GM21717 (cell line): ENCODE data around the gene XXYLT1.
A peak's percentile ranks its signal among the peaks of the same experiment; 100 is the strongest.
"Not testable (repeated sequence)": the region's sequence is repeated elsewhere in the genome, so short reads cannot be mapped to it uniquely, and the experiment has no call there.

Experiments
- ATAC-seq: cut with Tn5 transposase; IDR thresholded peaks from one replicate; pipeline ENCODE4 v1.9.1; 2021; ENCODE audit warnings: mild to moderate bottlenecking, moderate library complexity; ENCODE audit not compliant: unreplicated experiment

XXYLT1 gene

DNA sequence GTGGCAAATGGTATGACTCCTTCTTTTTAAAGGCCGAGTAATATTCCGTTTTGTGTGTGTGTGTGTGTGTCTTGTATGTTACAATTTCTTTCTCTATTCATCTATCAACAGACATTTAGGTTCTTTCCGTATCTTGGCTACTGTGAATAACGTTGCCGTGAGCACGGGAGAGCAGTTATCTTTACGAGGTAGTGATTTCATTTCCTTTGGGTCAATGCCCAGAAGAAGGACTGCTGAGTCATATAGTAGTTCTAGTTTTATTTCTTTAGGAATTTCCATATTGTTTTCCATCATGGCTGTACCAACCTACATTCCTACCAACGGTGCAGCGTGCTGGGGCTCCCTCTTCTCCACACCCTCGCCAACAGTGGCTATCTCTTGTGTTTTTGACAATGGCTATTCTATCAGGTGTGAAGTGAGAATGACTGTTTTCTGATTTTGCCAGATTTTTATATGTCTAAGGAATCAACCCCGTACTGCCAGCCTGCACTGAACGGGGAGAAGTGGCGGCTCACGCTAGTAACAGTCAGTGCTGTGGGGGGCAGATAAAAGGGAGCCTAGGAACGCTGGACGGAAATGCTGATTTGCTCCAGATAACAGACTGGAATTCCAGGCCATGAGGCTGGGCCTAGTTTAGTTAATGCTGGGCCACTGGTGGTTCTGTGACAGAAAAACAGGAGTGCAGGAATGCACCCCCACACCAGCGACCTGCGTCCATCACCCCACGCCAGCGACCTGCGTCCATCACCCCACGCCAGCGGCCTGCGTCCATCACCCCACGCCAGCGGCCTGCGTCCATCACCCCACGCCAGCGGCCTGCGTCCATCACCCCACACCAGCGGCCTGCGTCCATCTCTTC is 168.1 kb downstream of the XXYLT1 start:
- no peak for ATAC-seq

DNA sequence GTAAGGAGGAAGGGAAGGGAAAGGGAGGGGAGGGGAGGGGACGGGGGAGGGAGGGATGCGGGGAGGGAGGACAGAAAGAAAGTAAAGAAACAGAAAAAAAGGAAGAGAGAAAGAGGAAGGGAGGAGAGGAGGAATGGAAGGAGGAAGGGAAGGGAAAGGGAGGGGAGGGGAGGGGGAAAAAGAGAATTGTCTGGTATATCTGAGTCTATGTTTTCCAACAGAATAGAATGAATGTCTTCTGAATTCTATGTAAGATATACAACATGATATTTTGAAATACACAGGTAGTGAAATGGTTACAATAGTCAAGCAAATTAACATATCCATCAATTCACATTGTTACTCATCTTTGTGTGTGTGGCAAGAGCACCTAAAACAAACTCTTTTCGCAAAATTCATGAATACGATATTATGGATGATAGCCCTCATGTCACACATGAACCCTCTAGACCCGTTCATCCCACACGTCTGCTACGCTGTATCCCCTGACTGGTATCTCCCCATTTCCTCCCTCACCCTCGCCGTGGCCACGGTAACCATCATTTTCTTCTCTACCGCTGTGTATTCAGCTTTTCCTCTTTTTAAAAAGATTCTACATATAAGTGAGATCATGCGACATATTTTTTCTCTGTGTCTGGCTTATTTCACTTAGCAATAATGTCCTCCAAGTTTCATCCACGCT is 168.9 kb downstream of the XXYLT1 start:
- no peak for ATAC-seq

DNA sequence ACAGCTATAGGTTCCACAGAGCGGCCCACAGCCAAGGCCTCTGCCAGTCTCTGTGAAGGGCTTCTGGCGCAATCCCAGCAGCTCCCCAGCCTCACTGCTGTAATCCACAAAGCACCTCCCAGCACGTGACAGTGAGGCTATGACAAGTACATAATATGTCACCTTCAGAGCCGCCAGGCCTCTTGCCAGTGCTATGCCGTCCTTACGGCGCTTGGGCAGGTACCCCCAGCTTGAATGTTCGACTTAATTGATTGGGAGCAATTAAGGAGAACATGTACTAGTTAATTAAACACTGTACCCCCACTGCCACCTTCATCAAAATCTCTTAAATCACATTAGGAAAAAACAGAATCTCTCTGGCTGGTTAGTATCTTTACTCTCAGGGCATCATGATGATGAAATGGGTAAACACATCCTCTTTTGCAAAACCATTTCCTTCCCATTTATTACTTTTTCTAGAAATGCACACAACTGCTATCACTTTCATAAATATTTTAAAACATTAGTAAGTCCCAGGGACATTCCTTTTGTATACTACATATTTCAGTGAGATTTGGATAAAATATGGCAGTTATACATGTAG is 169.9 kb downstream of the XXYLT1 start:
- peak; percentile 64 for ATAC-seq

DNA sequence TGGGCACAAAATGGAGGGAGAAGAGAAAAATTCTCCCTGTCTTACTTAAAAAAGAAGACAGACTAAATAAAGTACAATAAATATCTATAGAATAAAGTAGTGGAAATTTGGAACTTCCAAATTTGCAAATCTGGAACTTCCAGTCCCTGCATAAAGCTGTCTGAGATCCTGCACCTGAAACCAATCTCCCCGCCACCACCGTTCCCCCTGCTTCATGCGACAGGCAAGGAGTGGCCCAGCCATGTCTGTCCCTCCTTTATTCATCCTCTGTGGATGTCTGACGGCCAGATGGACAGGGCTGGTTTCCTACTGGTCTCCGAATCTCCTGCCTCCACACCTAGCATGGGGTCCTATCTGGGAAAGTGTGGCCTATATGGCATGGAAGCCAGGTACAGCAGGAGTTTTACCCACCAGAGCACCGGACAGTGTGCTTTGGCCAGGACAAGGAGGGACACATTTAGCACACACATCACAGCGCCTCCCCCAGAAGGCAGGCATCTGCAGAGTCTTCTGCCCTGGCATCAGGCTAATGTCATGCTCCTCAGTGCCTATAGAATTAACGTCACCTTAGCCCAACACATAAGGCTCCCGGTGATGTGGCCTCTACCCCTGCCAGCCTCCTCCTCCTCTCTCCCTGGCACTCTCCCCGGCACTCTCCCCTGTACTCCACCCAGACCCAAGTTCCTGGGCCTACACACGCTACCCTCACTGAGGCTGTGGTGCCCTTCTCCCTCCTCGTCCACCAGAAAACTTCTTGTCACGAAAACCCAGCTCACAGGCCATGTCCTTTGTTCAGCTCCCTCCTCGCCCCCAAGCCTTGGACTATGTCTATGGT is 170.8 kb downstream of the XXYLT1 start:
- ATAC-seq: no peak

DNA sequence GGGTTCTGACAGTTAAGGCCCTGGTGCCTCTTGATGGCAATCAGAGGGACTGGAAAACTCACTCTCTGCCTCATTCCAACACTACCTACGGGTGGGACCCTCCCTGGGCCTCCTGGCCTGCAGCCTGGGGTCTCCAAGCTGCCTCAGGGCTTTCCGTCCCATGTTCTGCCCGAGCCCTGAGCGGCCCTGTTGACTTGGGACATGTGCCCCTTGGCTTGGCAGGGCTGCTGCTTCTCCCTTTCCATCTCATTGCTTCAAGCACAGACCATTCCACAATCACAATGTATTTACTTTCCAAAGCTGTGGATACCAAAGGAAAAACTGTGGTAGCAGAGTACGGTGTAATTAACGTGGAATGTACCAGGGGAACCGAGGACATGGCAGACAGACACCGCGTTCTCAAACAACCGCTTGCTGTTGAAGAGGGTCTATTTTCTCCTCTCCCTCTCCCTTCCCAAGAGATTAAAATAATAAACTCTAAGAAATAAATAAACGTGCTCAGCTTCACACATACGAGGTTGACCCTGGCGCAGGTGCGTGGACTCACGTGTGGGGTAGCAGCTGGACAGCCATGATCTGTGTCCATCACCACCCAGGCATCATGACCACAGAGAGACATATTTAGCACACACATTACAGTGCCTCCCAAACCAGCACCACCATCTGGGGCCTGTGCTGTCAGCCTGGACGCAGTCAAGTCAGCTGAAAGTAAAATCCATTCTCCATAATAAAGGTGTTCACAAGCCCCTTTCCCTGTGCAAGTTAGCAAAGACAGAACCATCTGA is 172.0 kb downstream of the XXYLT1 start:
- no peak for ATAC-seq

DNA sequence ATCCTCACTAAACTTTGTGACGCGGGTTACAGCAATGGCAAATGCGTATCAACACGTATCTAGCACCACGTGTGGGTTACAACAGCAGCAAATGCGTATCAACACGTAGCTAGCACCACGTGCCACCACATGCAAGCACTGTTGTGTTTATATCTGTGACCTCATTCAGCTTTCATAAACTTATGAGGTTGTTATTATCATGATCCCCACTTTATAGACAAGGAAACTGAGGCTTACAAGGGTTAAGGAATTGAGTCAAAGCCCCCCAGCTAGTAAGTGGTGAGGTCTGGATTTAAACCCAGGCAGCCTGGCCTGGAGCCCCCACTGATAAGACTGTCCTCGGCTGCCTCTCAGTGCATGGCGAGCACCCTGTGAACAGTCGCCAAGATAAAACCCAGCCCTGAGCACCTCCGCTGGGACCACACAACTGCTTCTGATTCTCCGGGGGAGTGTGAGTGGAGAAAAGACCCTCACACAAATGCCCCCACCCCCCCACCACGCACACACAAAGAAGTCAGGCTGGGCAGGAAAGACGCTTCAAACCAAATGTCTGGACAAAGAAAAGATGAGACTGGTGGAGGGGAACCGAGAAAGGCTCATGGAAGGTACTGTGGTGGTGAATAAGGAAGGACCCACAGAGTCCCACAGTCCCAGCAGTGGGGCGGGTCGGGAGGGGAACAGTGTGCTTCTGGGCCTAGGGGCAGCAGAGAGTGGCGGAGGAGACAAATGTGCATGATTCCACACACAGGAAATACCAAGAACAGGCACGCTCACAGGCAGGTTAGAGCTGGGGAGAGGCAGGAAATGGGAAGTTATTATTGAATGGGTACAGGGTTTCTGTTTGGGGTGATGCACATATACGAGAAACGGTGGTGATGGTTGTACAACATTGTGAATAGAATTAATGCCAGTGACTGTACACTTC is 173.4 kb downstream of the XXYLT1 start:
- no peak for ATAC-seq

DNA sequence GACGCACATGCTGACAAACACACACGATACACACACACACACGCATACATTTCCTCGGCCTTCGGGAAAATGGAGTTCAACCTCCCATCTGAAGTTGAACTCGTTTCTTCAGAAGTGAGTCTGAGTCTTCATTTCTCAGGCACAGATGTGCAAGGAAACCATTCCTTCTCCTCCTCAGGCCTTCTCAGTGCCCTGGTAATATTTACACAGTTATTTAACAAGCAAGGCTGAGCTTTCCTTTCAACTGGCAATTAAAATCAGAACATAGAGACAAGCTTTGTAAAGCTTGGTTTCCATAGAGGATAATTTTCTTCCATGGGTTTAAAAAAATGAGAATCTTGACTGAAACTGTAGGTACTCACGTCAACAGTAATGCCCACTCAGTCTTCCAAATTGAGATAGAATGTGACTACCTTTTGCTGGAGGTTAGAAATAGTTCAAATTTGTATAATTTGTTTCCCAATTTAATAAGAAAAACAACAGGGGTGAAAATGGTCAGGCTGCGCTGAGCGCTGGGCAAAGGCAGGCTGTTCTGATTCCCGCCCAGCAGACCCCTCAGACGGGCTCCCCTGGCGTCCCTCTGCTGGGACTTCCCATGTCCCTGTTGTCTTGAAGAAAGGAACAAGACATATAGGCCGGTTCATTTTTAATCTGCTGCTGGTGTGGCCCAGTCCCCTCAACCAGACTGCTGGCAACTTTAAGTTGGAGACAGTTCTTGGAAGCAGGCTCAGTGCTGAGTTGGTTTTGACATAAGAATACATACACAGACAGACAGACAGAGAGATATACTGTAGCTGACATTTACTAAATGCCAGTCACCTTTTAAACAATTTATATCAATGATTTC is 174.3 kb downstream of the XXYLT1 start:
- ATAC-seq: no peak

DNA sequence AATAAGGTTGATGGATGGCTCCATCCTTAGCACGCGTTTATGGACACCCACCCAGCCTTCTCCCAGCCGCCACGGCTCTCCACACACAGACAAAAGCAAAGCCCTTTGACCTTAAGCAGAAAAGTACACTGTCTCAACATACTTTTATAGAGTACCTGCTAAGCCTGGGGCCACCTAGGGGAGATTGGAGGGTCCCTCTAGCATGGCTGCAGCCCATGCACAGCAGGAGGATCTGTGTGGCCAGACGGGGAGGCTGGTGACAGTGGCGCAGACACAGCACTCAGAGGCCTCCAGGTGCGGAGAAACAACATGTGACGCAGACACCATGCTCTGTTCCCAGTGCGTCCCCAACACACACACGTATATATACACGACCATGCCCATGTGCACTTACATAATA is 174.9 kb downstream of the XXYLT1 start:
- ATAC-seq: no peak

DNA sequence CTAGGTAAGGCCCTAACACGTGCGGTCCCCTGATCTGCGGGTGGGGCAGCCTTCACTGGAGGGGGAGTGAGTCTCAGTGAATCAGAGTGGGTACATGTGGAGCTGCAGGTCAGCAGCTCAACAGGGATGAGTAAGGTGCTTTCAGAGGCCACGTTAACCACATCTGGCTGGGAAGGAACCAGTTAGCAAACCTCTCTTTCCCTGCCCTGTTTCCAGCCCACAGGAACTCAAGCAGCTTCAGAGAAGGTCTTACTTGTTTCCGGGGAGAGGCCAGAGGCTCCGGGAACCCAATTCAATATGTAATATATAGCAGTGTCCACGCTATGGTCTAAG is 175.3 kb downstream of the XXYLT1 start:
- ATAC-seq: peak; percentile 9

DNA sequence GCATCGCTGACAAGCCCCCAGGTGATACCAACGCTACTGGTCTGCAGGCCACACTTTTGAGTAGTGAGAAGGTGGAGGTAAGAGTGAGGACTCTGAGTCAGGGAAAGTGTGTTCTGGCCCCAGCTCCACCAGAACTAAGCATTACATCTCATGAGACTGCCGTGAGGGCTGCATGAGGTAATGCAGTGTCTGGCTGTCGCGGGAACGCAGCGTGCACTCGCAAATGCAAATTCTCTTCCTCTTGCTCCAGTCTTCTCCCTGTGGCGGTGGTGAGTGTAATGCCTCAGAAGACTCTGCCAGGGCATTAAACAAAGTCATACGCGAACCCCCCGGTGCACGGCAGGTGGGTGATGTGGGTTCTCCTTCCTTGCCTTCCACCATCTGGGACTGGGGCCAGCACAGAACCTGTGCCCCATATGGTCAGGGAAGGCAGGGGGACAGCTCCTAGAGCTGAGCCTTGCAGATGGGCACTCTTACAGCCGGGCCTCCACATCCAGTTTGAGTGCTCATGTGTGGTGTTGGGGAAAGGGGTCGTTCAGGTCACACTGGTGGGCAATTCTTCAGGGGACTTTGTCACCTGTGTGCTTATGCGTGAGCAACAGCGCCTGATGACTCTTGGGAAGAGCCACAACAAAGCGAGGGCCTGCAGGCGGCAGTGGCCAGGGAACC is 175.8 kb downstream of the XXYLT1 start:
- peak; percentile 81 for ATAC-seq

DNA sequence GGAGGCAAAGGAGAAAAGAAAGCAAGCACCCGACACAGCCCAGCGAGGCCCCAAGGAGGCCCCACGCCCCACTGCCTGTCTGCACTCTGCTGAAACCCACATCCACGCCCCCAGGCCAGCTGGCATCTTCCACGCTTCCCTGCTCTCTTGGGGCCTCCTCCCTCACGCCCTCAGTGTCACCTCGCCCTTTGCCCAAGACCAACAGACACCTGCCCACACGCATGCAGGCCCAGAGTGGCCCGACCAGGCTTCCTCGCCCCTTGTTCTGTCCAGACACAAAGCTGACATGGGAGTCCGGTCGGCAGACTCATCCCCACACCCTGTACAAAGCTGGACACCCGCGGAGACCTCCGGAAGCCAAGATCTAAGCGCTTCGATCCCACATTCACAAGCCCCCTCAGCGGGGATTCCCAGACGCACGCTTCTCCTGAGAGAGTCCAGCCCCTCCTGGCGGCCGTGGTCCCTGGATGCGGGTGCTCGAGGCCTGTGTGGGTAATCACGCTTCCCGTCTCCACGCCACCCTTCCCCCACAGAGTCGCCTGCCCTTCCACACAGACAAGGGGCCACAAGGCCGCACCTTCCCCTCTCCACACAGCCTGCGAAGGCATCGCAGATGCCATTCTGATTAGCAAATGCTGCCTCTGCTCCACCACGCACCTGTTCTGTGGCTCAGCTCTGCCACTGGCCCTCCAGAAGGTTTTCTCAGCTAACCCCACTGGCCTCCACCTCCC is 176.6 kb downstream of the XXYLT1 start:
- peak; percentile 79 for ATAC-seq

DNA sequence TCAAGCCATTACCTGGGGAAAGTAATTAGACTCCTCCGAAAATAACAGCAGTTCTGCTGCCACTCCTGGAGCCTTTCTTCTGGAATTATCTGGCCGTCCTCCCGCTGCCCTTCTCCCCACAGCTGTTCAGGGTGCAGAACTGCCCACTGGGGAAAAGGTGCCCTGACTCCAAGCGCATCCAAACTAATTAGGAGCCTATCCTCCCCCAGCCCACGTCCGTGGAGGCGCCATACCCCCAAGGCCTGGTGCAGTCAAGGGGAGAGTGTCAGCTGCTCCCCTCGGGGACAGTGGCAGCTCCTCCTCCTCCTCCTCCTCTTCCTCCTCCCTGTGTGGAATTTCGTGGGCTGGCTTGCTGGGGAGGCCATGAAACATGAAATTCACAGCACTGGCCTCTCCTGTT is 177.2 kb downstream of the XXYLT1 start:
- peak; percentile 14 for ATAC-seq

DNA sequence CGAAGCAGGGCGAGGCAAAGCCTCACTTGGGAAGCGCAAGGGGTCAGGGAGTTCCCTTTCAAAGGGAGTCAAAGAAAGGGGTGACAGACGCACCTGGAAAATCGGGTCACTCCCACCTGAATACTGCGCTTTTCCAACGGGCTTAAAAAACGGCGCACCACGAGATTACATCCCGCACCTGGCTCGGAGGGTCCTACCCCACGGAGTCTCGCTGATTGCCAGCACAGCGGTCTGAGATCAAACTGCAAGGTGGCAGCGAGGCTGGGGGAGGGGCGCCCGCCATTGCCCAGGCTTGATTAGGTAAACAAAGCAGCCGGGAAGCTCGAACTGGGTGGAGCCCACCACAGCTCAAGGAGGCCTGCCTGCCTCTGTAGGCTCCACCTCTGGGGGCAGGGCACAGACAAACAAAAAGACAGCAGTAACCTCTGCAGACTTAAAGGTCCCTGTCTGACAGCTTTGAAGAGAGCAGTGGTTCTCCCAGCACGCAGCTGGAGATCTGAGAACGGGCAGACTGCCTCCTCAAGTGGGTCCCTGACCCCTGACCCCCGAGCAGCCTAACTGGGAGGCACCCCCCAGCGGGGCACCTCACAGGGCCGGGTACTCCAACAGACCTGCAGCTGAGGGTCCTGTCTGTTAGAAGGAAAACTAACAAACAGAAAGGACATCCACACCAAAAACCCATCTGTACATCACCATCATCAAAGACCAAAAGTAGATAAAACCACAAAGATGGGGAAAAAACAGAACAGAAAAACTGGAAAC is 182.9 kb downstream of the XXYLT1 start:
- ATAC-seq: not testable (repeated sequence)

DNA sequence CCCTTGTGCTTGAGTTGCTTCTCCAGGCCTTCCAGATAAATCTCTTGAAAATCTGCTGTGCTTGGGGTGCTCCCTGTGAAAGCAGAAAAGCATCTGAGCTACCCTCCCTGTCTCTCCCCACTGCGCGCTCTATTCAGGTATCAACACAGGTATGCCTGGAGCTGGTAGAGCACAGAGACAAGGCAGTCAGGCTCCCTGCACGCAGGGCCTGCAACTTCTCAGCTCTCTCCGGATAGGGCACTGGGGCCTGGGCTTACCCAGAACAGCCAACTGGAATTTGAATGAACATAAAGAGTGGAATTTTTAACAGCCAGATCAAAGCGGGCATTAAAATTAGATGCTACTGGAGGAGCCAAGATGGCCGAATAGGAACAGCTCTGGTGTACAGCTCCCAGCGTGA is 183.6 kb downstream of the XXYLT1 start:
- no peak for ATAC-seq

DNA sequence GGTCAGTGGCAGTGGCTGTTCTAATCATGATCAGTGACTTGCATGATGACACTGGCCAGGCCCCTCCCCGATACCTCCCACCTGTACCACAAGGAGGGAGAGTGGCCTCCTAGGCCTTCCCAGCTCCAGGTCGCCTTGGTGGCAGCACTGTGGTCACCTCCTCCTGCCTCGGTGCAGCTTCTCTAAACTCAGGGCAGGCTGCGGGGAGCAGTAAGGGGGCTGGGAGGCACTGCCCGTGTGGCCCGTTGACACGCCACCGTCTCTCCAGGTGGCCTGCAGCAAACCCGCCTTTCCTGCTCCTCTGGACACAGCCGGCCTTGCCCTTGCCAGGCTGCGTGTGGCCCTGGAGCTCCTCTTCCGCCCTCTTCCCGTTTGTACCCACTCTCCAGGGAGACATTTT is 184.1 kb downstream of the XXYLT1 start:
- ATAC-seq: no peak

DNA sequence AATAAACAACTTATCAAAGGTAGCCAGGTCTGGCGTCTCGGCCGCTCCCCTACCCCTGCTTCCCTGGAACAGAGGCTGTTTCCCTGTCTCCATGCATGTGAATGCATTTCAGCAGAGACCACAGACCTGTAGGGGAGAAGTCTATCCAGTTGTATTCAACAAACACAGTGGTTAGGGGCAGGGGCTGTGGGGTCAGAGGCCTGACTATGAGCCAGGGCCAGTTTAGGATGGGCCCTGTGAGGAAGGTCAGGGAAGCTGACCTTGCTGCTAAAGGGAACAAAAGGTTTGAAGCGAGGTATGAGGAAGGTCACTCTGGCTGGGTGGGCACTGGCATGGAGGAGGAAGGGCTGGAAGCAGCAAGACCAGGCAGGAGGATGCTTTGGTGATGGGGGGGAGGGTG is 184.6 kb downstream of the XXYLT1 start:
- no peak for ATAC-seq
